Fibroblast of mammary gland (primary cell): Measurements from ENCODE around the gene DNAH3.
A peak's percentile ranks its signal among the peaks of the same experiment; 100 is the strongest.

Experiments used
- DNase-seq: peaks from one replicate; pipeline ENCODE4 v3.0.0-alpha.2; 2010; ENCODE audit warnings: low read depth
- H3K4me3 ChIP-seq: 2 replicates; pipeline ENCODE4 v1.5.1; 2011; ENCODE audit warnings: low read depth, mild to moderate bottlenecking, low read length, moderate library complexity; ENCODE audit not compliant: control insufficient read depth
- TF ChIP-seq, protein P1 (sequence below): conservative IDR thresholded peaks from 2 replicates; pipeline ENCODE4 v1.5.1; 2011; ENCODE audit warnings: low read depth, low read length, inconsistent platforms; ENCODE audit not compliant: control insufficient read depth, insufficient read depth

Gene DNAH3

DNA sequence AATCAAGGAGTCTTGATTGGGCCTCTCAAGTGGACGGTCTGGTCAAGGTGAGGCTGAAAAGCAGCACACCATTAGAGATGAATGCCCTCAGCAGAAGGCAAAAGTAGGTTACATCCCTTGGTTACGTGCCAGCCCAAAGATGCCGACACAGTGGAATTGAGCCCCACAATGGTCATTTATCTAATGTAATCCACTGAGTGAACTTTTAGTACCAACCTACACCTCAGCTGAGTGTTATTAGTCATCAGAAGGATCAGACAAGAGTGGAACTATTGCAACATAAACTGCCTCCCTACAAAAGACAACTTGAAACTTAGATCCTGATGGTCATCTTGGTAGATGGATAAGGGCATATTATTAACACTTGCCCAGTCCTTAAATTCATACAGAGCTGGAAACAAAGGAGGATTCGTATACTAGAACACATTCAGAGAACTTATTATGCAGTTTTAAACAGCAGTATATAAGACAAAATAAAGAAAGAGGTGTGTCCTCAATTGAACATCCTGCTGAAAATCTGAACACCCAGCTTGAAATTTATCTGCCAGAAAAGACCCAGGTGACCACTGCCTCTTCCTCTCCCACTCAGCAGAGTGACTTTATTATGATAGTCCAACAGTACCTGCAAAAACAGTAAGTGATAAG is 253.3 kb downstream of the DNAH3 start:
- peak; percentile 80 for DNase-seq
- TF ChIP-seq, protein P1, sequence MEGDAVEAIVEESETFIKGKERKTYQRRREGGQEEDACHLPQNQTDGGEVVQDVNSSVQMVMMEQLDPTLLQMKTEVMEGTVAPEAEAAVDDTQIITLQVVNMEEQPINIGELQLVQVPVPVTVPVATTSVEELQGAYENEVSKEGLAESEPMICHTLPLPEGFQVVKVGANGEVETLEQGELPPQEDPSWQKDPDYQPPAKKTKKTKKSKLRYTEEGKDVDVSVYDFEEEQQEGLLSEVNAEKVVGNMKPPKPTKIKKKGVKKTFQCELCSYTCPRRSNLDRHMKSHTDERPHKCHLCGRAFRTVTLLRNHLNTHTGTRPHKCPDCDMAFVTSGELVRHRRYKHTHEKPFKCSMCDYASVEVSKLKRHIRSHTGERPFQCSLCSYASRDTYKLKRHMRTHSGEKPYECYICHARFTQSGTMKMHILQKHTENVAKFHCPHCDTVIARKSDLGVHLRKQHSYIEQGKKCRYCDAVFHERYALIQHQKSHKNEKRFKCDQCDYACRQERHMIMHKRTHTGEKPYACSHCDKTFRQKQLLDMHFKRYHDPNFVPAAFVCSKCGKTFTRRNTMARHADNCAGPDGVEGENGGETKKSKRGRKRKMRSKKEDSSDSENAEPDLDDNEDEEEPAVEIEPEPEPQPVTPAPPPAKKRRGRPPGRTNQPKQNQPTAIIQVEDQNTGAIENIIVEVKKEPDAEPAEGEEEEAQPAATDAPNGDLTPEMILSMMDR = no peak
- H3K4me3 ChIP-seq = peak overlapping the region; percentile 90

- TF ChIP-seq, protein P1 = no peak
- DNase-seq = no peak
- no peak overlapping the region for H3K4me3 ChIP-seq
These were observed 256.3 kb downstream of the DNAH3 start for GRCh38 chr16:20894388-20894787.

DNA sequence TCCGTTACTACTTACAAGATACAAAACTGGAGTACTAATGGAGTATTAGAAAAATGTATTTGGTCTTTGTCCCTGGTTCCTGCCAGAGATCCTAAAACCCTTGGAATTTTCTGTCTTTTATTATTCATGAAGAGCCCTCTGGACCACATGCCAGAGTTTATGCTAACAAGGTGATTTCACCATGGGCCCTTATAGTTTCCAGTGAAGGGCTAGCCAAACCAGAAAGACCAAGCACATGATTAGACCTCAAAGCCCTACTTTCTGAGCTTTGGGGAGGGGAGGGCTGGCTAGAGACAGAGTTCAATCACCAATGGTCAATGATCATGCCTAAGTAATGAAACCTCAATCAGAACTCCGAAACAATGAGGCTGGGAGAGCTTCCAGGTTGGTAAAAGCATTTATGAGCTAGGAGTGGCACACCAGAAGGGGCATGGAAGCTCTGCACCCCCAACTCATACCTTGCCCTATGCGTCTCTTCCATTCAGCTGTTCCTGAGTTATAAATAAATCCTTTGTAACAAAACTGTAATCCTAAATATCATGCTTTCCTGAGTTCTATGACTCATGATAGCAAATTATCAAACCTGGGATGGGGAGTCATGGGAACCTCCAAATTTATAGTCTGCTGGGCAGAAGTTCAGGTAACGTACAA is 260.9 kb downstream of the DNAH3 start:
- no peak overlapping the region for H3K4me3 ChIP-seq
- no peak for DNase-seq
- TF ChIP-seq, protein P1 = no peak

DNA sequence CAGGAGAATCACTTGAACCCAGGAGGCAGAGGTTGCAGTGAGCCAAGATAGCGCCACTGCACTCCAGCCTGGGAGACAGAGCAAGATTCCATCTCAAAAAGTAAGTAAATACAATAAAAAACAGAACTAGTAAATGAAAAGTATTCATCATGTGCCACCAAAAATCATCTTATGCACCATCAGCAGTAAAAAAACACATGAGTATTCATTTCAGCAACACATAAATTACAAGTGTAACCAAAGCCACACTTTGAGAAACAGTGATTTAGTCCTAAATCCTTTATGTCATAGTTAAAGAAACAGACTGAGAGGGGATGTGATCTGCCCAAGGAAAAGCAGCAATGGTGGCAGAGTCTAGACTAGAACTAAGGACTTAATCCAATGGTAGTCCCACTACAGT is 263.4 kb downstream of the DNAH3 start:
- no peak for DNase-seq
- TF ChIP-seq, protein P1 = no peak
- no peak overlapping the region for H3K4me3 ChIP-seq

DNA sequence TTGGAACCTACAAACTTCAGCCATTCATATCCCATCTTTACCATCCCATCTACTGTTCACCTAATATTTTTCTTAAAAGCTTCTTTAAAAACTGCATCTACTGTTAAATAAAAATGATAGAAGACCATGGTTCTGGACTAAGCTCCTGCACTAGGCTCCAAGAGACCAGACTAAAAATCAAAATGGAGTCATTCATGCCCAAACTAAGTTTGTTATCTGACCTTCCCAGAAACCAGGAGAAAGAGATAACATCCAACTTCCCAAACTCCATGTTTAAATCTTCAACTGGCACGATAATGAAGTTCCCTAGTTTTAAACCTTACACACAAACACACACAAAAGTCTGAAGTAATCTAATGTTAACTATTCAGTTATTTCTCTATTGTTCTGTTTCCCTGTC is 264.3 kb downstream of the DNAH3 start:
- no peak for DNase-seq
- no peak overlapping the region for H3K4me3 ChIP-seq
- TF ChIP-seq, protein P1 = no peak

- TF ChIP-seq, protein P1 = no peak
- peak; percentile 91 for DNase-seq
- no peak overlapping the region for H3K4me3 ChIP-seq
These were observed 266.4 kb downstream of the DNAH3 start for GRCh38 chr16:20884240-20884556.
